GM10266 (cell line): ENCODE measurements around the gene ITPRIPL2.

Source experiments
- DNase-seq: peaks from one replicate; pipeline ENCODE4 v3.0.0; 2012; ENCODE audit errors: extremely low spot score
- TF ChIP-seq, protein P1 (sequence below): IDR thresholded peaks from 2 replicates; pipeline ENCODE4 v1.5.1; 2012; ENCODE audit warnings: mild to moderate bottlenecking, low read depth; ENCODE audit not compliant: control insufficient read depth, insufficient read depth; ENCODE audit errors: missing control alignments

ITPRIPL2 gene

DNA sequence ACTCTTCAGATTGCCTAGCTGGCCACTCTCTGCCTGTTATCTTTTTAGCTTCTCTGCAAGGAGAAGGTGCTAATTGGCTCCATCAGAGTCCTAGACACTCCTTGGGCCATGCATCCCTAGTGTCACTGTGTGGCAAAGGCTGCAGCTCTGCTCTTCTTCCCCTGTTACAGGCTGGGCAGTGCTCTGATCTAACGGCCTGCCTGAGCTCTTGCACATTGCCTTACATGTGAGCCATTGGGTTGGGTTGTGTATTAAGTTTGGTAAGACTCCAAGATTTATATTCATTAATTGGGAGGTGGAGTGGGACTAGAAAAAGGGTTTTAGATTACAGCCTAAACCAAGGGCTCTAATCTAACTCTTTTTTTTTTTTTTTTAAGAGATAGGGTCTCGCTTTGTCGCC lies 31.2 kb downstream of the ITPRIPL2 start:
- DNase-seq, result no peak
- TF ChIP-seq, protein P1, sequence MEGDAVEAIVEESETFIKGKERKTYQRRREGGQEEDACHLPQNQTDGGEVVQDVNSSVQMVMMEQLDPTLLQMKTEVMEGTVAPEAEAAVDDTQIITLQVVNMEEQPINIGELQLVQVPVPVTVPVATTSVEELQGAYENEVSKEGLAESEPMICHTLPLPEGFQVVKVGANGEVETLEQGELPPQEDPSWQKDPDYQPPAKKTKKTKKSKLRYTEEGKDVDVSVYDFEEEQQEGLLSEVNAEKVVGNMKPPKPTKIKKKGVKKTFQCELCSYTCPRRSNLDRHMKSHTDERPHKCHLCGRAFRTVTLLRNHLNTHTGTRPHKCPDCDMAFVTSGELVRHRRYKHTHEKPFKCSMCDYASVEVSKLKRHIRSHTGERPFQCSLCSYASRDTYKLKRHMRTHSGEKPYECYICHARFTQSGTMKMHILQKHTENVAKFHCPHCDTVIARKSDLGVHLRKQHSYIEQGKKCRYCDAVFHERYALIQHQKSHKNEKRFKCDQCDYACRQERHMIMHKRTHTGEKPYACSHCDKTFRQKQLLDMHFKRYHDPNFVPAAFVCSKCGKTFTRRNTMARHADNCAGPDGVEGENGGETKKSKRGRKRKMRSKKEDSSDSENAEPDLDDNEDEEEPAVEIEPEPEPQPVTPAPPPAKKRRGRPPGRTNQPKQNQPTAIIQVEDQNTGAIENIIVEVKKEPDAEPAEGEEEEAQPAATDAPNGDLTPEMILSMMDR, result no peak

DNA sequence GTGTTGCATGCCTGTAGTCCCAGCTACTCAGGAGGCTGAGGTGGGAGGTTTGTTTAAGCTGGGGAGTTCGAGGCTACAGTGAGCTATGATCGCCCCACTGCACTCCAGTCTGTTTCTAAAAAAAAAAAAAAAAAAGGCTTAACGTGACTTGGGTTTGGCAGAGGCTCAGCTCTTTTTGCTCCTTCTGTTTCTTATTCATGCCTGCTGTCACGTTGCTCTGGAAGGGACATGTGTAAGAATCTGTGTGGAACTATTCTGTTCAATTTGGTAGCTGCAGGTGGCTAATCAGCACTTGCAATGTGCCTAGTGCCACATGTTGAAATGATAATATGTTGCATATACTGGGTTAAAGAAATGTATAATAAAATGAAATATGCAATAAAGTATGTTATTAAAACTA lies 33.4 kb downstream of the ITPRIPL2 start:
- no peak for DNase-seq
- TF ChIP-seq, protein P1, result no peak

DNA sequence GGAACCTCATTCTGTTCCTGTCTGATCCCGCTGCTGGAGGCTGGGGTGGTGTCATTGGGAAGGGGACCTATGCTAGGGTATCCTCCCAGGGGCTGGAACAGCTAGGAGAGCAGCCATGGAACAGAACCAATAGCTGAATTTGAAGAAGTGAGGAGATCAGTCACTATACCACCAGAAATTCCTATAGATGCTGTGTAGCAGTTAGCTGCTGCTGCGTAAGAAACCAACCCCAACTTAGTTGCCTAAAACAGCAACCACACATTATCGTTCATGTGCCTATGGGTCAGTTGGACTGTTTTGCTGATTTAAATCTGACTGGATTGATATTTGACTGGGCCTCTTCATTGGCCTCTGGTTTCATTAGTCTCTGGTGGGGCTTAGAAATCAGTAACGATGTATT lies 33.9 kb downstream of the ITPRIPL2 start:
- DNase-seq, result no peak

DNA sequence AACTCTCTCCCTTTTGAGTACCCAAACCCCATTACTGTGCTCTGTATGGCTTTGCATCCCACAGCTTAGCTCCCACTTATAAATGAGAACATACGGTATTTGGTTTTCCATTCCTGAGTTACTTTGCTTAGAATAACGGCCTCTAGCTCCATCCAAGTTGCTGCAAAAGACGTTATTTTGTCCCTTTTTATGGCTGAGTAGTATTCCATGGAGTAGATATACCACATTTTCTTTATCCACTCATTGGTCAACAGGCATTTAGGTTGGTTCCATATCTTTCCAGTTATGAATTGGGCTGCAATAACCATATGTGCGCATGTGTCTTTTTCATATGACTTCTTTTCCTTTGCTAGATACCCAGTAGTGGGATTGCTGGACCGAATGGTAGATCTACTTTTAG lies 34.4 kb downstream of the ITPRIPL2 start:
- no peak for DNase-seq

More for the DNA sequence above, 33.9 kb downstream of the ITPRIPL2 start:
- TF ChIP-seq, protein P1, result no peak

DNA sequence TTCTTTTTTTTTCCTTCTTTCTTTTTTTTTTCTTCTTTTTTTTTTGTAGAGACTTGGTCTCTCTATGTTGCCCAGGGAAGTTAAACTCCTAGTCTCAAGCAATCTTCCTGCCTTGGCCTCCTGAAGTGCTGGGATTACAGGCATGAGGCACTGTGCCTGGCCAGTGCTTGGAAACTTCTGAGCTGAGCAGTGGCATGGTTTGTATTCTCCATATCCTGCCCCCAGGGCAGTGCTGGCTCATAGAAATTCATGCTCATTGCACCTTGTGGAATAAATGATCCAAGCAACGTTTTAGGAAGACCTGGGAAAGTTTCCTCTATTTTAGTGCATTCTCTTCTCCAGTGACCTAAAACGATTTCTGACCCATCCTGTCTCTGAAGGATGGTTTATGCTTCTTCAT lies 37.5 kb downstream of the ITPRIPL2 start:
- TF ChIP-seq, protein P1, result no peak
- no peak for DNase-seq

More for the DNA sequence above, 34.4 kb downstream of the ITPRIPL2 start:
- TF ChIP-seq, protein P1, result no peak

DNA sequence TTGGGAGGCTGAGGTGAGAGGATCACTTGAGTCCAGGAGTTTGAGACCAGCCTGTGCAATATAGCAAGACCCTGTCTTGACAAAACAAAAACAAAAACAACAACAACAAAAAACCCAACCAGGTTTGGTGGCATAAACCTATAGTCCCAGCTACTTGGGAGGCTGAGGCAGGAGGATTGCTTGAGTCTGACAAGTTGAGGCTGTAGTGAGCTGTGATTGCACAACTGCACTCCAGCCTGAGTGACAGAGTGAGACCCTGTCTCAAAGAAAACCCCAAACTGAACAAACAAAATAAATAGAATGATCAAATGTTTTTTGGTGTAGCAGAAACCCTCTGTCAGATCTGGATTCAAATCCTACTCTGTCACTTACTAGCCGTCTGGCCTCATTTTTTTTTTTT lies 38.3 kb downstream of the ITPRIPL2 start:
- no peak for DNase-seq
- TF ChIP-seq, protein P1, result no peak

DNA sequence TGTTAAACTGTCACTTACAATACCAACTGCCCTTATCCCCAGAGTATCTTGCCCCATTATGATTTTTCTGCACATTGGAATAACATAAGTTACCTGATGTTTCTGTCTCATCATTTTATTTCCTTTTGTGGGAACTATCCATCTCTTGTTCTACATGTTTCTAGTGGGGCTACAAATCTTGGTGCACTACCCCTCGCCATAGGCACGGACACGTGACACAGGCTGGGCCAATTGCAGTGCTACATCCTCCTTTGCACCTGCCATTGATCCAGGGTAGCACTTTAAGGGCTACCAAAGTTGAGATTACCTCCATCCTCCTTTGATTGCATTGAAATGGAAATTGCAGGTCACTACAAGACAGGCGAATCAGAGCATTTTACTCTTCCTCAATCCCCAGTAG lies 40.1 kb downstream of the ITPRIPL2 start:
- TF ChIP-seq, protein P1, result no peak
- no peak for DNase-seq

DNA sequence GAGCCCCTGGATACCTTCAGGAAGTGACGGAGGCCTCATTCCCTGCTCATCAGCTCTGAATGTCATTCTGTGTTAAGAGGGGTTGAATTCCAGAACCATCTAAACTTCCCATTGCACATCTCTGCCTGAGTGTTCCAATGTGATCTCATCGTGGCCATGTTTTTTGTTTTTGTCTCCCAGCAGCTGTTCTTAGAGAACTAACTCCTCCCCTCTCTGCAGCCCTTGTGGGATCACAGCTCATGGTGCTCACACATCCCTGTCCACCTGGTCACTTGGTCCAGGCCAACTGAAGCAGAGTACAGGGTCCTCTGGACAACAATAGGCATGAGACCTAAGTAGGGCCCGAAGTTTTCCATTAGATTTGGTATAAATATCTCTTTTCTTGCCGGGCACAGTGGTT lies 48.3 kb downstream of the ITPRIPL2 start:
- TF ChIP-seq, protein P1, result no peak
- no peak for DNase-seq
